GM21390 (cell line): ENCODE data around the gene TXNRD1.
"Not testable (repeated sequence)": the region's sequence is repeated elsewhere in the genome, so short reads cannot be mapped to it uniquely, and the experiment has no call there.

ENCODE experiments used
- ATAC-seq: cut with Tn5 transposase; IDR thresholded peaks from one replicate; pipeline ENCODE4 v1.9.1; 2021; ENCODE audit not compliant: unreplicated experiment

The TXNRD1 gene

DNA sequence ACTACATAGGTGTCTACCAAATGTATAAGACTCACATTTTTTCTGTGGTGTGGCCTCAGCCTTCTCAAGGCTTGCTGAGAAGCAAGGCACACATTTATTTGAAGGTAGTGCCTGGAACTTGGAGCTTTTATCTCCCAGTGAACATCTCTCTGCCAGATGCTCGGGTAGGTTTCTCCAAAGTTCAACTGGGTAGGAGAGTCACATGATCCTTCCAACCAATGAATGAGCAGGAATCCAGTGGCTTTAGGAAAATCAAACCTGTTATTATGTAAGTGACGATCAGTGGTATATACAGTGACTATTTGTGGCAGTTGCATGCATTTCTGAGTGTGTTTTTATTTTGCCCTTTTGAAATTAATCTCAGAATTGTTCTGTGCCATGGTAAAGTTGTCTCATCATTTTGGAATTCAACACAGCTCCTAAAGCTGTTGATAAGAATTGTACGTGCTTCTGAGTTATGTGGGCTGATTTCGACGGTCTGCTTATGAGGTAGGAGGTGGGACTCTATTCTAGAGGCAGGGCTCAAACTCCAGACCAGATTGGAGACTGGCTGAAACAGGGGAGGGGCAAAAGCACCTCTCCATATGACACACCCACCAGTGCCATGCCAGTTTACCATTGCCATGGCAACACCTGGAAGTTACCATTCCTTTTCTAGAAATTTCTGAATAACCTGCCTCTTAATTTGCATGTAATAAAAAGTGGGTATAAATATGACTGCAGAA lies 145.6 kb downstream of the TXNRD1 start:
- ATAC-seq: no peak

DNA sequence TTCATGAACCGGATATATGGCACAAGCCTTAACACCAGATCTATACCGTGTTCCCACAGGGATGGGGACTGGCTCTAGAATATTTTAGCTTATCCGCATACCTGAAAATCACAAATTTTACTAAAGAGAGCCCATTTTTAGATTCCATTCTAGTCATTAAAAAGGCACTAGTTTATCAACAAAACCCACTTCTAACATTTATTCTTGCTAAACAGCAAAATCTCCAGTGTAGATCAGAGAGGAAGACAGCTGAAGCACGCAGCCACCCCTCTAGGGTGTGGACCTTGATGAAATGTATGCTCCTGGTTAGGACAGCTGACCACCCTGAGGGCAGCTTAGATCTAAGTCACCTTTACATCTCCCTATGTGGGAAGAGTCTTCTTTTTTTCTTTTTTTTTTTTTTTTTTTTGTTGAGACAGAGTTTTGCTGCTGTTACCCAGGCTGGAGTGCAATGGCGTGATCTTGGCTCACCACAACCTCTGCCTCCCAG lies 150.4 kb downstream of the TXNRD1 start:
- ATAC-seq: no peak

DNA sequence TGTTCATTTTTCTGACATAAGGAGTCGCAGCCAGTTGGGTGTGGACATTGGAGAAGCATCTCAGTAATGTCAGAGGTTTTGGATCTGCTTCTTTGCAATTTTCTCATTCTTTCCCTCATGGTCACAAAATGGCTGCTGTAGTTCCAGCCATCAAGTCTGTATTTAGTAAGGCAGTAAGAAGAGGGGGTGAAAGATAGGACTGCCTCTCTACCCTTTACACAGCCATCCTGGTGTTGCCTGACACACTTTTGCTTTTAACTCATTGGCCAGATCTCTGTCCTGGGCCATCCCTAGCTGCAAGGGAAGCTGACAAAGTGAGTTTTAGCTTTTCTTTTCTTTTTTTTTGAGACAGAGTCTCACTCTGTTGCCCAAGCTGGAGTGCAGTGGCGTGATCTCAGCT lies 154.1 kb downstream of the TXNRD1 start:
- no peak for ATAC-seq

DNA sequence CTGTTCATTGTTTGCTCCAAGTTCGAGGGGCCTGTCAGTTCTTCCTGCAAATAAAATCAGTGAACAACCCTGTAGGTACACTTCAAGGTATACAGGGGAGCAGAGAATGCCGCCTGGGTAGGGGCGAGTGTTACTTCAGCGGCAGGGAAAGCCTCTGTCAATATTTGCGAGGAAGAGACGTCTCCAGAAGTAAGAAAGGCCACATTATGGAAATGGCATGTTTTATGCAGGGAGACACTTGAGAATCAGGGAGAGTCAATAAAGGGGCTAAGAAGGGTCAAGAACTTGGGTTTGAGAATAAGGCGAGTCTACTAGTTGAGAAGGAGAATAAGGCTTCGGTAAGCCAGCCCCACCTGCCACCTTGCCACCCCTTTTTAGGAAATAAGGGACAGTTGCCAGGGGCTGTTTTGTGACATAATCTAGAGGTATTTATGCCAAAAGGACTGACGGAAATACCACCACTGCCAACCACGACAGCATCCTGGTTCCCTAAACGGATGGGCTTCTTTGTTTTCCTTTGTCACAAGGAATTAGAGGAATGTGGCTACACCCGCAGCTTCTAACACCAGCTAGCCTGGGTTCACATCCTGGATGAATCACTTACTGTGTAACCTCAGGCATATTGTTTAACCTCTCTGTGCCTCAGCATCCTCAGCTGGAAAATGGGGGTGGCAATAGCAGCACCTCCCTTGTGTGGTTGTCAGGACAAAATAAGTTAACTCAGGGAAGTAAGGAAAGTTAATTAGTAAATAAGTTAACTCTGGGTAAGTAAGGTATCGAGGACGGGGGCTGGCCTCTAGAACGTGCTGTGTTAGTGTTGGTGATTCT lies 155.7 kb downstream of the TXNRD1 start:
- ATAC-seq: no peak

DNA sequence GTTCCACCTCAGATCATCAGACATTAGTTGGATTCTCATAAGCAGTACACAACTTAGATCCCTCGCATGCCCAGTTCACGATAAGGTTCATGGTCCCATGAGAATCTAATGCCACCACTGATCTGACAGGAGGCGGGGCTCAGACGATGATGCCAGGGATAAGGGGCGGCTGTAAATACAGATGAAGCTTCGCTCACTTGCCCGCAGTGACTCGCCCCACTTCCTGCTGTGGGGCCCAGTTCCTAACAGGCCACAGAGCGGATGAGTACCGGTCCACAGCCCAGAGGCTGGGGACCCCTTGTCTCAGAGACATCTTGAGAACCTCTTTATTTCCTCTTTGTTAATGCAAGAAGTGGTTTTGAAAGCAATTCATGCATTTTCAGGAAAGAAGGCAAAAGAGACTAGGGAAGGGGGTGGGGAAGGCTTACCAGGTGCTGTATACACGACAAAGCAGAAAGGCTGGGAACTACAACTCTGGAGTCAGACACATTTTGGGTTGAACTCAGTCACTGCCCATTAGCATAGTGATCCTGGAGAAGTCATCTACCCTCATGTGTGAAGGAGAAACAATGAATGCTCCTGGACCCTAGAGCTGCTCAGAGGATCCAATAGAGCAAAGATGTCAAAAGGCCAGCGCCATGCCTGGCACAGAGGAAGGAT lies 156.6 kb downstream of the TXNRD1 start:
- no peak for ATAC-seq

DNA sequence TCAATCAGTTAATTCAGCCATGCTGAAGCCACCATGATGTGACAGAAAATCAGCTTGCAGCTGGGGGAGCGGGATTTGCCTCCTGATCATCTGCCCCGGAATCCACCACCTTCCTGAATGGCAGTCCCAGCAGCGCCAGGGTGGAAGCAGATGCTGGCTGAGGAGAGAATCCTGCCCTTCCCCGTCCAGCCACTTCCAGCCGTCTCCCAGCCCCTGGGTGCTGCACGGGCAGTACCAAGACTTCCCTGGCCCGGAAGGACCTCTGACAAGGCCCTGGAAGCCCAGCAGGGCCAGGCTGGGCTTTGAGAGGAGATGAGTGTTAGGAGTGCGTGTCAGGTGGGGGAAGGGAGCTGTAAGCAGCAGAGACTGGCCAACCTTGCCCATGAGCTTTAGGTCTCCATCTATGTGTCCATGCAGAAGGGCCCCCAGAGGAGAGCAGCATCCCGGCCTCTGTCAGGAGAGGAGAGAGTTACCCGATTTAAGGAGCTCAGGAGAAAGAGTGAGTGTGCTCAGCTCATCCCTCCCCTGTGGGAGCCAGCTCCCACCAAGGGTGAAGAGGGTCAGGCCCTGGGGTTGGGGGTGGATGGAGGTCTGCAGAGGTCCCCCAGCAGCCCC lies 157.2 kb downstream of the TXNRD1 start:
- ATAC-seq: no peak

DNA sequence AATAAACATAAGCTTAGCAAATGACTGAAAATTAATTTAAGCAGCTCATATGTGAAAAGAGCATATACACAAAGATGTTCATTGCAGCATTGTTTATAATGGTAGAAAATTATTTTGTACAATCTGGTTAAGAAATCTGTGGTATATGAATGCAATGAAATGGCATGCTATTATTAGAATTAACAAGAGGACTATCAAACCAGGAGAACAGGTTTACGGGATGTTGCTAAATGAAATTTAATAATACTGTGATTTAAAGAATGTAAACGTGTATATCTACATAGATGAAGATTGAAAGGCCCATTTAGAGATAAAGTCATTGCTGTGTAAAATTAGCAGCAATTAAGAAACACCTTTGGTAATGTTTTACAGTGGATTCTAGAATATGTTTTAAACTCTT lies 158.5 kb downstream of the TXNRD1 start:
- ATAC-seq: no peak

GRCh38 chr12:104374806-104375205 lies 159.2 kb downstream of the TXNRD1 start:
- no peak for ATAC-seq

GRCh38 chr12:104375775-104376174 lies 160.2 kb downstream of the TXNRD1 start:
- ATAC-seq: no peak

DNA sequence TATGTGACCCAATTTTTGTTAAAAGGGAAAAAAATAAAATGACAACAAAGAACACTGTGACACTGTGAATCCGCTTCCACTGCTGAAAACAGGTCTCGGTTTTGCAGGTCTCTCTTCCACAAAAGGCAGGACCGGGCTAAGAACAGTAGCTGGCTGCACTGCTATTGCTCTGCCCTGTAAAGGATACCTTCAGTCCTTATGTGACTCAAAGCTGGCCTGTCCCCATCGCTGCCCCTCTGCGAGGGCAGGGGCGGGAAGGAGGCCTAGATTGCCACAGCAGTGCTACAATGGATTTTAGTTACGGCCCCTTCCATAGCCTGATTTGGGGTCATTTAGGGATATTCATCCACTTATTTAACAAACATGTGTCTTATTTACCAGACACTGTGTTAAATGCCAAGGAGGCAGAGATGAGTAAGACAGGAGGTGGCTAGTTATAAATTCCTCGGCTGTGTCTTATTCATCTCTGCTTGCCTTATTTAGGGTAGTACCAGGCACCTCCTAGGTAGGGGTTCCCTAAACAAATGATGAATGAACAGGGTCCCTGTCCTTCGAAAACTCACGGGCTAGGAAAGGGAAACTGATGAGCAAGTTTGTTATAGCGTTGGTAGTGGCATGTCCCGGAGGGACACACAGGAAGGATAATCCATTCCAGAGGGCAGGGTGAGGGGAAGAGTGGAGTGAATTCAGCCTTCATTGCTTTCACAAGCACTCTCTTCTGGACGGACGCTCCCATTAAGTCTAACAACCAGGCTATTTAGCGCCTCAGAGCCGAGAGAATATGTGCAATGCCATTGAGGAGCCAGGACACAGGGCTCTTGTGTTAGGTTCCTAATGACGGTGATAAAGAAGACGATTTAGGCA lies 161.3 kb downstream of the TXNRD1 start:
- ATAC-seq: no peak

- ATAC-seq: no peak
Observed at GRCh38 chr12:104377514-104377812, 161.9 kb downstream of the TXNRD1 start.

- ATAC-seq: no peak
Observed at GRCh38 chr12:104378427-104378826, 162.8 kb downstream of the TXNRD1 start.

DNA sequence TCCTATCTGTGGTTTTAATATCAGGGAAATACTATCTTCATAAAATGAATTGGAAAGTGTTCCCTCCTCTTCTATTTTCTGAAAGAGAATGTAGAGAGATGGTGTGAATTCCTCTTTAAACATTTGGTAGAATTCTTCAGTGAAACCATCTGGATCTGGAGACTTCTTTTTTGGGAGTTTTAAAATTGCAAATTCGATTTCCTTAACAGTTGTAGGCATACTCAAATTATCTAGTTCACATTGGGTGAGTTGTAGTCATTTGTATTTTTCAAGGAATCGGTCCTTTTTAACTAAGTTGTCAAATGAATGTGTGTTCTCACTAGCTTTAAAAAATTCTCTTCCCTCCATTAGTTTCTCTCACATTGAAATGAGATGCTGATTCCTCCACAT lies 165.8 kb downstream of the TXNRD1 start:
- no peak for ATAC-seq

DNA sequence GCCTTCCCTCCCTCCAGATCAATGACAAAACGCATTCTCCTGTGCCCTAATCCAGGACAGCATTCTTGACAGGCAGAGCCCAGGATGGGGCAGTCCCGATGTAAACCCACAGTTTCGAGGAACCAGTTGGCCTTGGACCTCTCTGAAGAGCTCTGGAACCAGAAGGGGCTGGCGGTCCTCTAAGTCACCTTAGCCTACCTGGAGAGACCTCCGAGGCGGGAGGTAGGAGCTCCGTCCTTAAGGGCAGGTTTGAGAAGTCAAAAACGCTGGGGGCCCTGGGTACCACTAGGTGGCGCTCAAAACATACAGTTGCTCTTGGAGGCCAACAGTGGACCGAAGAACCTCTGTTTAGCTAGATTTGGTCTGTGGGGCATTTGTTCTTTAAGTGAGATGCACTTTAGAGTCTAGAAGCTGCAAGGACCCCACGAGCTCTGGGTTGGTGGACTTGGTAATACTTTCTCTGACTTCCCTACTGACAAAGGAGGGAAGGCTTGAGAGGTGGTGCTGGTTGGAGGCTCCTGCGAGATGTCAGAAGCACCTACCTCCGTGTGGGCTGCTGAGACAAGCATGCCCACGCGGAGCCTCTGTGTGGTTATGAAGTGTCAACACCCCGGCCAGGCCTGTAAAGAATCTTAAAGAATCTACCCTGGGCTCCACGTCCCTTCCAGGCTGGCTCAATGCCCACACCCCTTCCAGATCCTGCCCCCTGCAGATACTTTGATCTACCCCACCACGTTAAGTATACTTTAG lies 166.3 kb downstream of the TXNRD1 start:
- ATAC-seq: no peak

- ATAC-seq: no peak
Observed at GRCh38 chr12:104384141-104384880, 168.7 kb downstream of the TXNRD1 start.

DNA sequence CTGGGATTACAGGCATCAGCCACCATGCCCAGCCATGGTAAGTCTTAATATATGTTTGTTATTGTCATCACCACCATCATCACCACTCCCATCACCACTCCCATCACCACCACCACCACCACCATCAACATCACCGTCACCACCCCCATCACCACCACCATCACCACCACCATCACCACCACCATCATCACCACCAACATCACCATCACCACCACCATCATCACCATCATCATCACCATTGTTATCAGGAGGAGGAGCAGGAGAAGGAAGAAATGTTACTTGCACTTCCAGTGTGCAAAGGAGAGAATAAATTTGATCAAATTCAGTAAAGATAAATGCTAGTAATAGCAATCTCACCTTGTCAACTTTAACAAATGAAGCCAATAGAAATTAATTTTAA lies 169.9 kb downstream of the TXNRD1 start:
- no peak for ATAC-seq

DNA sequence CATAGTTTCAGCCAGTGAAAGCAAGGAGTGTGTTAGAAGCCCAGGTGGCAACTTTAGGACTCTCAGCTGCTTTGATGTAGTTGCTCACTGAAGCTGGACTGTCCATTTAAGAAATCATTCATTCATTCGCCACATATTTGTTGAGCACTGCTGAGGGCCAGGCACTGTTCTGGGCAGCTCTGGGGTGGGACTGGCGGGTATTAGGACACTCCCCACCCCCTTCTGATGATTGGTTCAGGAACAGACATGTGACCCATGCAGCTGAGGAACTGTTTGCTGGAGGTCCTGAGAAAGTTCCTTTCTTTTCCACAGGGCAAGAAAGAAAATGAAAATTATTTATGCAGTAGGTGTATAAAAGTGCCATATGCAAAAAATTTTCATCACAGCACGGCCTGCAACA lies 170.9 kb downstream of the TXNRD1 start:
- ATAC-seq: no peak

DNA sequence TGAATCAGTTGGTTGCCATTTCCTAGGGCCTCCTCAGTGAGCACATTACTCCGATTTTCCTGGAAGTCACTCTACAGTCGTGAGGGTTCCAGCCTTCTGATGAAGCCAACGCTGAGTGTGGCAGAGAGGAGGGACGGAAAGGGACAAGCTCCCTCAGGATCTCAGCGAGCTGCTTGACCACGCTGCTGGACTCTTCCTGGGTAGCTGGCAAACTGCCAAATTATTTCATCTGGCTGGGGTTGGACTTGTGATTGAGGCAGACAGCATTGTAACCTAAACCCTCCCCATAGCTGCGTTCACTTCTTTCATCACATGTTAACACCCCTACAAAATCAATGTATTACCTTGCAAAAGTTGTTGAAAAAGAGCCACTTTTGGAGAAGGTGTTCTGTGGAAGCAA lies 171.6 kb downstream of the TXNRD1 start:
- ATAC-seq: no peak

- not testable (repeated sequence) for ATAC-seq
Observed at GRCh38 chr12:104394086-104394485, 178.5 kb downstream of the TXNRD1 start.
